PC-3 (cell line): ENCODE measurements around the gene TACC2. TPM values are rescaled to one million over a fixed set of nuclear protein-coding genes. Genes with fewer than 3 reads are reported as not detected.

Experiments
- ATAC-seq: fragments of 200-7000 bp; cut with Tn5 transposase; 2 replicates; pipeline ENCODE4 v1.9.1; 2020; ENCODE audit warnings: mild to moderate bottlenecking, moderate library complexity
- BruUV-seq: library from RNA; stranded (reverse); fragments of 400-500 nt; replicated peaks from 2 replicates; lab custom pipeline; 2021; lab: Mats Ljungman, UMichigan
- CTCF ChIA-PET: fragments of 300-600 bp; sonication (Branson Sonifier 250); formaldehyde crosslinking; loops from one replicate; lab custom pipeline; 2022; ENCODE audit warnings: antibody characterized with exemption; lab: Charles Lee
- POLR2A ChIA-PET: fragments of 300-600 bp; sonication (Branson Sonifier 250); formaldehyde crosslinking; loops from one replicate; lab custom pipeline; 2022; ENCODE audit warnings: antibody characterized with exemption; ENCODE audit not compliant: unreplicated experiment; lab: Charles Lee
- DNase-seq: peaks from one replicate; pipeline ENCODE4 v3.0.0-alpha.2; 2015
- H2AFZ ChIP-seq: fragments of 300-600 bp; sonication (generic); 2 replicates; pipeline ENCODE4 v1.6.0; 2016; ENCODE audit warnings: antibody characterized with exemption, low read length
- H3F3A ChIP-seq: fragments of 300-600 bp; sonication (generic); one replicate; pipeline ENCODE4 v1.6.0; 2017; ENCODE audit warnings: antibody characterized with exemption, low read length, control low read depth, mild to moderate bottlenecking; ENCODE audit not compliant: unreplicated experiment
- H3K27ac ChIP-seq: fragments of 300-600 bp; sonication (generic); 2 replicates; pipeline ENCODE4 v1.5.1; 2016; ENCODE audit warnings: mild to moderate bottlenecking, low read length
- H3K27me3 ChIP-seq: fragments of 300-600 bp; sonication (generic); 2 replicates; pipeline ENCODE4 v1.6.1; 2016; ENCODE audit warnings: low read length, mixed read lengths
- H3K36me3 ChIP-seq: fragments of 300-600 bp; sonication (generic); 2 replicates; pipeline ENCODE4 v1.6.1; 2016; ENCODE audit warnings: low read depth, mixed run types, low read length, mixed read lengths
- H3K4me1 ChIP-seq: fragments of 300-600 bp; sonication (generic); 2 replicates; pipeline ENCODE4 v1.5.1; 2016; ENCODE audit warnings: low read length; ENCODE audit not compliant: insufficient read depth
- H3K4me2 ChIP-seq: fragments of 300-600 bp; sonication (generic); 2 replicates; pipeline ENCODE4 v1.6.0; 2016; ENCODE audit warnings: low read length
- H3K4me3 ChIP-seq: fragments of 300-600 bp; sonication (generic); 2 replicates; pipeline ENCODE4 v1.5.1; 2016; ENCODE audit warnings: mild to moderate bottlenecking, low read length, mixed read lengths
- H3K79me2 ChIP-seq: fragments of 300-600 bp; sonication (generic); 2 replicates; pipeline ENCODE4 v1.6.1; 2017; ENCODE audit warnings: low read length, mixed read lengths
- H3K9ac ChIP-seq: fragments of 300-600 bp; sonication (generic); 2 replicates; pipeline ENCODE4 v1.6.0; 2016; ENCODE audit warnings: mild to moderate bottlenecking, low read length
- H3K9me2 ChIP-seq: fragments of 300-600 bp; sonication (generic); replicated peaks from 2 replicates; pipeline ENCODE4 v1.6.1; 2016; ENCODE audit warnings: mixed run types, low read length, mixed read lengths
- H3K9me3 ChIP-seq: fragments of 300-600 bp; sonication (generic); 2 replicates; pipeline ENCODE4 v1.6.1; 2016; ENCODE audit warnings: low read length, mixed read lengths
- H4K20me1 ChIP-seq: fragments of 300-600 bp; sonication (generic); 2 replicates; pipeline ENCODE4 v1.6.1; 2016; ENCODE audit warnings: low read length, mixed read lengths
- EZH2 ChIP-seq: fragments of 300-600 bp; sonication (generic); IDR thresholded peaks from one replicate; pipeline ENCODE4 v1.6.1; 2017; ENCODE audit warnings: antibody characterized with exemption, mild to moderate bottlenecking, low read length; ENCODE audit not compliant: unreplicated experiment
- EZH2phosphoT487 ChIP-seq: fragments of 300-600 bp; sonication (generic); IDR thresholded peaks from 2 replicates; pipeline ENCODE4 v1.6.1; 2018; ENCODE audit warnings: mild to moderate bottlenecking, antibody characterized with exemption, low read length, borderline replicate concordance
- intact Hi-C: fragments of 100-400 bp; cut with micrococcal nuclease; formaldehyde crosslinking; loops from 2 replicates; pipeline ENCODE4 v1.9.0; 2023
- total RNA-seq: library from RNA; depleted of rRNA; stranded (reverse); fragments of >200 nt; gene quantifications from 2 replicates; pipeline ENCODE4 v1.2.3, GENCODE V29; 2014
- TF ChIP-seq, protein P1 (sequence below): fragments of 300-600 bp; sonication (generic); conservative IDR thresholded peaks from 2 replicates; pipeline ENCODE4 v1.5.1; 2017; ENCODE audit warnings: antibody characterized with exemption, low read depth, mild to moderate bottlenecking, low read length

Gene TACC2
- total RNA-seq, 1 experiment from 2014 or later = 31.7 TPM

DNA sequence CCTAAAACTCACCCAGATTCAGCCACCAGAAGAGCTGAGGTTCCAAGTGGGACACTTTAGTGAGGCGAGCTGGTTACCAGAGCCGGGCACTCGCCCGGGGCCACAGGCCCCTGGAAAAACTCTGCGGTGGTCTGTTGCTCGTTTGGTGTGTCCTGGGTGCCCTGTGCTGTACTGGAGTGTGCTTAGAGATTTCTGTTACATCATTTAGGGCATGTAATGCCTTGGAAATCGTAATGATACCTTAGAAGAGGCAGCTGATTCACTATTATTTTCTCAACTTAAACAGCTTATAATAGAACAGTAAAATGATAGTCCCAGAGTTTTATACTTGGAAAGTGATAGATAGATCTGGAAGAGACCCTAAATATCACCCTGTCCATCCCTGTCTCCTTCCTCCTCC, 233.7 kb downstream of the TACC2 start:
- Histone ChIP-seq H3K27me3 (no peaks in the 10 kb centered on the region), H3K9me2 (no peaks in the 10 kb centered on the region), H3F3A (no peaks in the 10 kb centered on the region), H2AFZ (no peak overlapping the region), H4K20me1 (no peaks in the 10 kb centered on the region), H3K79me2 (no peaks in the 10 kb centered on the region), H3K4me3 (no peak overlapping the region), H3K9me3 (no peaks in the 10 kb centered on the region), H3K4me2 (no peak overlapping the region), H3K27ac (no peak overlapping the region), H3K36me3 (peaks cover 3% of the 10 kb centered on the region; the same call in 1 of the 2 replicates), H3K4me1 (no peaks in the 10 kb centered on the region), H3K9ac (no peak overlapping the region)
- CTCF ChIA-PET = no interaction called here
- POLR2A ChIA-PET = no interaction called here
- no peak for TF ChIP-seq EZH2
- TF ChIP-seq EZH2phosphoT487 = no peak
- TF ChIP-seq, protein P1, sequence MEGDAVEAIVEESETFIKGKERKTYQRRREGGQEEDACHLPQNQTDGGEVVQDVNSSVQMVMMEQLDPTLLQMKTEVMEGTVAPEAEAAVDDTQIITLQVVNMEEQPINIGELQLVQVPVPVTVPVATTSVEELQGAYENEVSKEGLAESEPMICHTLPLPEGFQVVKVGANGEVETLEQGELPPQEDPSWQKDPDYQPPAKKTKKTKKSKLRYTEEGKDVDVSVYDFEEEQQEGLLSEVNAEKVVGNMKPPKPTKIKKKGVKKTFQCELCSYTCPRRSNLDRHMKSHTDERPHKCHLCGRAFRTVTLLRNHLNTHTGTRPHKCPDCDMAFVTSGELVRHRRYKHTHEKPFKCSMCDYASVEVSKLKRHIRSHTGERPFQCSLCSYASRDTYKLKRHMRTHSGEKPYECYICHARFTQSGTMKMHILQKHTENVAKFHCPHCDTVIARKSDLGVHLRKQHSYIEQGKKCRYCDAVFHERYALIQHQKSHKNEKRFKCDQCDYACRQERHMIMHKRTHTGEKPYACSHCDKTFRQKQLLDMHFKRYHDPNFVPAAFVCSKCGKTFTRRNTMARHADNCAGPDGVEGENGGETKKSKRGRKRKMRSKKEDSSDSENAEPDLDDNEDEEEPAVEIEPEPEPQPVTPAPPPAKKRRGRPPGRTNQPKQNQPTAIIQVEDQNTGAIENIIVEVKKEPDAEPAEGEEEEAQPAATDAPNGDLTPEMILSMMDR = no peak
- DNase-seq = no peak
- no peak for ATAC-seq
- intact Hi-C loops = no loop called here
- no TSS peak for BruUV-seq

DNA sequence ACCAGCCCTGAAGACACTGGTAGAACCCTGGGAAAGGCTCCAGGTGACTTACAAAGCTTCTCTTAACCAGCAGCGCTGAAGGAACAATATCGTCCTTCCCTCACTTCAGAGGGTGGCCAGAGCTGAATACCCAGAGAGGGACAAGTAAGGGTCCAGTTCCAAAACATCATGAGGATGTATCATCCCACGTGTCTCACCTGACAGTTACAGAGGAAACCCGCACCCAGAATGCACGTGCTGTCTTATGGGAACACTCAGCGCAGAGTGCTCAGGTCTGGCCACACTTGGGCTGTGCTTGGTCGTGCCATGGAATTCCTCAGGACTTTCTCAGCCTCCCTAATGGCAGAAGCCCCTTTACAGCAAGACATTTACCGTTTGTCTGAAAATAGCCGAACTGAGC, 235.2 kb downstream of the TACC2 start:
- ATAC-seq (no peak), DNase-seq (no peak)
- Histone ChIP-seq H3K9me2 (no peaks in the 10 kb centered on the region), H3F3A (no peaks in the 10 kb centered on the region), H3K4me1 (no peaks in the 10 kb centered on the region), H3K27ac (no peak overlapping the region), H3K79me2 (no peaks in the 10 kb centered on the region), H3K4me2 (no peak overlapping the region), H4K20me1 (no peaks in the 10 kb centered on the region), H3K4me3 (no peak overlapping the region), H3K9ac (no peak overlapping the region), H3K9me3 (no peaks in the 10 kb centered on the region), H2AFZ (no peak overlapping the region), H3K27me3 (no peaks in the 10 kb centered on the region), H3K36me3 (no peaks in the 10 kb centered on the region; the same call in 1 of the 2 replicates)
- intact Hi-C loops = no loop called here
- ChIA-PET CTCF (no interaction called here), POLR2A (interaction anchor here (0.6 kb wide), 1 partner anchor 151 kb away, joined by 3 read pairs; no protein-coding TSS in a partner anchor)
- TF ChIP-seq EZH2phosphoT487 (no peak), EZH2 (no peak)
- TF ChIP-seq, protein P1 = no peak
- BruUV-seq = no TSS peak

DNA sequence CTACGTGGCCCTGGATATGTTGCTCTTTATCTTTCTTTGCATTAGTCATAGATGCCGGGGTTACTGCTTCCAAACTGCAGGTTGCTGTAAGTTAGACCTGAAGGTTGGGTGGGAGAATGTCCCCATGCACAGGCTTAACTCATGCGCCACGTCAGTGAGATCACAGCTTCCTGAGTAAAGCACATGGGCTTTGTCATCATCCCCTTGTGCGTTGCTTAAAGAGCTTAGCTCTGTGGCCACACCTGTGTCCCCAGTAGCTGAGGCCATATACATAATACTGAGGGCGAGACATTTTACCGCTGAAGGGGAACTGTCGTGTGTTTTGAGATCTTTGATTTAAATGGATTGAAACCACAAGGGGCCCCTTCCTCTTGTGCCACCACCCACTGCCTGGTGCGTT, 236.4 kb downstream of the TACC2 start:
- no peaks in the 10 kb centered on the region for H3F3A ChIP-seq
- H3K36me3 ChIP-seq = peaks cover 3% of the 10 kb centered on the region; the same call in 1 of the 2 replicates
- H2AFZ ChIP-seq = no peak overlapping the region
- ChIA-PET CTCF (no interaction called here), POLR2A (no interaction called here)
- BruUV-seq = no TSS peak
- no peak overlapping the region for H3K4me2 ChIP-seq
- no peak for DNase-seq
- H3K9me2 ChIP-seq = no peaks in the 10 kb centered on the region
- H3K27ac ChIP-seq = no peak overlapping the region
- H3K79me2 ChIP-seq = no peaks in the 10 kb centered on the region
- intact Hi-C loops = no loop called here
- no peak overlapping the region for H3K4me3 ChIP-seq
- no peaks in the 10 kb centered on the region for H4K20me1 ChIP-seq
- TF ChIP-seq EZH2phosphoT487 (no peak), EZH2 (no peak)
- TF ChIP-seq, protein P1 = no peak
- no peaks in the 10 kb centered on the region for H3K9me3 ChIP-seq
- no peaks in the 10 kb centered on the region for H3K27me3 ChIP-seq
- H3K9ac ChIP-seq = no peak overlapping the region
- no peaks in the 10 kb centered on the region for H3K4me1 ChIP-seq
- no peak for ATAC-seq
